Mucosa of gallbladder (tissue), 1 donor: ENCODE measurements around the gene SCN7A. TPM values are rescaled to one million over a fixed set of nuclear protein-coding genes. Genes with fewer than 3 reads are reported as not detected.
"Not testable (repeated sequence)": the region's sequence is repeated elsewhere in the genome, so short reads cannot be mapped to it uniquely, and the experiment has no call there.

Experiments used
- DNase-seq: peaks from one replicate; pipeline ENCODE4 v3.0.0-alpha.2; 2020; ENCODE audit warnings: low spot score
- total RNA-seq: library from RNA; stranded (reverse); gene quantifications from one replicate; pipeline ENCODE4 v1.2.1, GENCODE V29; 2021
- donor health status: DM: no; HTN: no; CAD: no.

The SCN7A gene
- total RNA-seq, 1 donor from 2014 or later = 9.6 TPM

GRCh38 chr2:166360426-166360825, 133.6 kb downstream of the SCN7A start:
- DNase-seq = no peak

DNA sequence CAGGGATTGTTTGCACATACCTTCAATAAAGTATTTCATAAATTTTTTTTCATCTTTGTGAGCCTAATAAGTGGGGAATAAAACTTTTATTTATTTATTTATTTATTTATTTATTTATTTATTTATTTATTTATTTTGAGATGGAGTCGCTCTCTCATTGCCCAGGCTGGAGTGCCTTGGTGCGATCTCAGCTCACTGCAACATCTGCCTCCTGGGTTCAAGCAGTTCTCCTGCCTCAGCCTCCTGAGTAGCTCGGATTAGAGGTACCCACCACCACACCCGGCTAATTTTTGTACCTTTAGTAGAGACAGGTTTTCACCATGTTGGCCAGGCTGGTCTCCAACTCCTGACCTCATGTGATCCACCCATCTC, 136.1 kb downstream of the SCN7A start:
- not testable (repeated sequence) for DNase-seq

DNA sequence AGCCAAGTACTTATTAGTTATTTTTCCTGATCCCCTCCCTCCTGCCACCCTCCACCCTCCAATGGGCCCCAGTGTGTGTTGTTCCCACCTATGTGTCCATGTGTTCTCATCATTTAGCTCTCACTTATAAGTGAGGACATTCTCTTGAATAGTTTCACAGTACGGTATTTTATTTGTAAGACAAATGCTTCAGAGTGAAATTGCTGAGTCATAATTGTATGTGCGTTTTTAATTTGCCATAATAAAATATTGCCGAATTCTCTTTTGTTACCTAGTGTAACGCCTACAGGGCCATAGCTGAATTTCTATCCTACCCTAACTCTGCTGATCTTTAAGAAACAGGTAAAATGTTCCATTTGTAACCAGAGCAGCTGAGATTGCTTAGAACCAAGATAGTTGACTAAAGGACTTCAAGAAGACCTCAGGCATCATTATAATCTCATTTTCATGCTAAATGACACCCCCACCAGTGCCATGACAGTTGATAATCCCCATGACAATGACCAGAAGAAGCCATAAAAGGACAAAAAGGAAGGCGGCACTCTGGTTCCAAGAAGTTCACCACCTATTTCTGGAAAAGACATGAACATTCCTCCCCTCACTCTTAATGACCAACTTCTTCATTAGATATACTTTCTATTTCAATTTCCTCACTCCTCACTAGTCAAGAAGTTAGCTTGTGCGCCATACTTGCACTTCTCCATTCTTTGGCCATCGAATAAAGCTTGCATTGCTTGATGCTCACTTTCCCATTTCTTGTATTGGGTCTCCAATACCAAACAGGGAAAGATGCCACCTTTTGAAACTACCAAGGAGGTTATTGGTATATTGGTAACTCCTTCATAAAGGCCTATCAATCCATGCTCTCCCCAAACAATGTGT, 136.7 kb downstream of the SCN7A start:
- no peak for DNase-seq

Other genes with a start within 250 kb of the SCN7A start
- 6.8 TPM for gene SCN9A, start 118.3 kb downstream of the SCN7A start, total RNA-seq